ENCODE measurements around the gene APEH. TPM values are rescaled to one million over a fixed set of nuclear protein-coding genes. Genes with fewer than 3 reads are reported as not detected.

Gene APEH
- polyA plus RNA-seq (2012; ENCODE audit: insufficient read depth, insufficient read length): 191 TPM

DNA sequence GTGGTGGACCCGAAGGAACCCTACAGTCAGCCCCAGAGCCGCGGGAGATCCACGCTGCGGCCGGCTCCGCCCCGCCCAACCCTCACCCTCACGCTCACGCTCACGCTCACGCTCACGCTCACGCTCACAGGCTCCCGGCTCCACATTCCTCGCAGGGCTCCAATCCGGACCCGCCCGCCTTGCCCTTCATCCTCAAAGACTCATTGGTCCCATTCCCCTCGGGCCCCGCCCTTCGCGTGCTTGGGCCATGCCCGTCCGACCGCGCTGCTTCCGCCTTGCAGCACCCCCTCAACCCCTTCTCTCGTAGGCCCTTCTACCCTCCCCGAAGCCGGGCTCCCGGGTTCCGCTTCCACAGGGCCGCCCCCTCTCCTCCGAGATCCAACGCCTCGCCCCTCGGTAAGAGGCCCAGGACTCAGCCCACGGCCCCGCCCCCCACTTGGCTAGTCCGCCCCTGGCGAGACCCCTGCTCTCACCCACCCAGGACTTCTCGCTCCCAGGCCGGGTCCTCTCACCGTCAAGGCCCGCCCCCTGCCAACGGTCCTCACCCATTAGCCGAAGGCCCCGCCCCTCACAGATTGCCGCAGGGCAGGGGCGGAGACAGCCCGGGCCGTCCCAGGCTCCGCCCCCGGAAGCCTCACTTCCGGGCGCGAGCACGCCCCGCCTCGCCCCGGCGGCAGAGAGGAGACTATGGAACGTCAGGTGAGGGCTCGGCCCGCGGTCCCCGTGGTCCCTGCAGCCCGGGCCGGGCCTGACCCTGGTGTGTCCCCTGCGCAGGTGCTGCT lies at the start of gene APEH:
APEH (plus strand) TSS at position 637 of the 782 bp plus-strand sequence; CDS start at position 688, 51 bp downstream.
- H3K4me3 ChIP-seq (ENCODE audit: low read length): peak within 1 kb of the TSS; percentile 92
- DNase-seq (ENCODE audit: low read depth, low spot score): peak; percentile 98

- no peak for DNase-seq (ENCODE audit: low read depth, low spot score)
- H3K4me3 ChIP-seq (ENCODE audit: low read length): no peak overlapping the region
Observed at GRCh38 chr3:49625071-49625470, 49.1 kb upstream of the APEH start.

DNA sequence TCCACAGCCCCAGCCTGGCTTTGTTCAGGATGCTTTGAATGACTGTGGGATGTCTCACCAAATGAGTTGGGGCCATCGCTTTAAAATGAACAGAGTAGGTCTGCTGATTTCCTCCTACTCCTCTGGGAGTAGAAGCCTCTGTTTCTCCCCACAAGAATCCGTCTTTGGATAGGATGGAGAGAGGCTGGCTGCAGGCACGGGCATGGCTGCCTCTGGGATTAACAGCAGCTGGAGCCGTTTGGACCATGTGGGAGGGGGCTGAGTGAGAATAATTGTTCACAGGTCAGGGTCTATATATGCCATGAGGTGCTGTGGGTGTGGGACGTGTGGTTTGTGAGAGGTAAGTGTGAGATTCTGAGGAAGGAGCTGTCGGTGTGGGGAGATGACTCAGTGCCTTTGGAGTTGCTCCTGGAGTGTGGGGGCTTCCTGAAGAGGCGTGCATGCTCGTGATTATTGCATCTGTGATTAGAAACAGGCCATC lies 48.0 kb upstream of the APEH start:
- no peak overlapping the region for H3K4me3 ChIP-seq (ENCODE audit: low read length)
- DNase-seq (ENCODE audit: low read depth, low spot score): no peak

DNA sequence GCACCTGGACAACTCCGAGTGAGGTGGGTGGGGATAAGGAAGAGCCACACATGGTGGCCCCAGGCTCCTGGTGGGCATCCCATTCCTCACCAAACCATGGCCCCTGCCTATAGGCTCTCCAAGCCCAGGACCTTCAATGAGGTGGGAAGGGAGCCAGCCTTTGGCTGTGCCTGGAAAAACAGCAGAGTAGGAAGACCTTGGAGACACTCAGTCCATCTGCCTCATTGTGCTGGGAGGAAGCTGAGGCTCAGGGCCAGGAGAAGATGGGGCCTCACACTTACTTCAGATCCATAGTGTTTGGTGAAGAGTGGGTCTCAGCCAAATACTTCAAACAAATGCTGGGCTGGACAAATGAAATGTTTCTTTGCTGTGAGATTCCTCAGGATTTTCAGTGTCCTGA lies 47.4 kb upstream of the APEH start:
- no peak overlapping the region for H3K4me3 ChIP-seq (ENCODE audit: low read length)
- no peak for DNase-seq (ENCODE audit: low read depth, low spot score)

GRCh38 chr3:49627634-49628033 lies 46.5 kb upstream of the APEH start:
- H3K4me3 ChIP-seq (ENCODE audit: low read length): no peak overlapping the region
- no peak for DNase-seq (ENCODE audit: low read depth, low spot score)

GRCh38 chr3:49628249-49628648 lies 45.9 kb upstream of the APEH start:
- DNase-seq (ENCODE audit: low read depth, low spot score): no peak
- H3K4me3 ChIP-seq (ENCODE audit: low read length): no peak overlapping the region

GRCh38 chr3:49629451-49629850 lies 44.7 kb upstream of the APEH start:
- no peak overlapping the region for H3K4me3 ChIP-seq (ENCODE audit: low read length)
- no peak for DNase-seq (ENCODE audit: low read depth, low spot score)

DNA sequence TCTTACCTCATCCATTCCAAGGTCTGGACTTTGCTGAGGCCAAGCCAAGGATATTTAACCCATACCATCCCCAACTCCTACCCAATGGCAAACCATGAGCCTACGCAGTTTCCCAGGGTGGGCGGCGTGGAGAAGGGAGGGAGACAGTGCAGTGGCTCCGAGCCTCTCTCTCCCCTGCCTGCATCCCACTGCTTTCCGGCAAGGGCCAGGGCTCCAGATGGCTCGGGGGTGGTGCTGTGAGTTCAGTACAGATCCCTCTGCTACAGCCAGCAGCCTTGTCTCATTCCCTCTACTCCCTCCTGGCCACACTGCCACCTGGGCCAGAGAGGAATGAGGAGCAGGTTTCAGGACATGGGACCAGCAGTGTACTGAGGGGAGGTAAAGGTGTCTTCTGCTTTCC lies 44.3 kb upstream of the APEH start:
- no peak overlapping the region for H3K4me3 ChIP-seq (ENCODE audit: low read length)
- DNase-seq (ENCODE audit: low read depth, low spot score): no peak

DNA sequence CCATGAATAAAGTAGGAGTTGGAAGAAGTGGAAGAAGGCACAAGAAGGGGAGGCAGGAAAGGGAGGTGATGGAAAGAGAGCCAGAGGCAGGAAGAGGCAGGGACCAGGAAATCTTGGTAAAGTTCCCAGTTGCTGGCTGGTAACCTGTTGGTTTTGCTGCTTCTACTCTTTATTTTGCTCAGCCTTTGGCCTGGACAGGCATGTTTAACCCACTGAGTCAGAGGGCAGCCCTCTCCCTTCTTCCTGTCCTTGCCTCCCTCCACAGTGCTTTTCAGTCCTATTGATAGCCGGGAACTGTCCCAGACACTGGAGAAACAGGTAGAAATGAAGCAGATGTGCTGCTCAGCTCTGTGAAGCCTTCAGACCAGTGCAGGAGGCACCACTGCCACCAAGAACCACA lies 43.4 kb upstream of the APEH start:
- DNase-seq (ENCODE audit: low read depth, low spot score): no peak
- H3K4me3 ChIP-seq (ENCODE audit: low read length): no peak overlapping the region

- no peak overlapping the region for H3K4me3 ChIP-seq (ENCODE audit: low read length)
- DNase-seq (ENCODE audit: low read depth, low spot score): no peak
Observed at GRCh38 chr3:49634736-49635135, 39.4 kb upstream of the APEH start.

DNA sequence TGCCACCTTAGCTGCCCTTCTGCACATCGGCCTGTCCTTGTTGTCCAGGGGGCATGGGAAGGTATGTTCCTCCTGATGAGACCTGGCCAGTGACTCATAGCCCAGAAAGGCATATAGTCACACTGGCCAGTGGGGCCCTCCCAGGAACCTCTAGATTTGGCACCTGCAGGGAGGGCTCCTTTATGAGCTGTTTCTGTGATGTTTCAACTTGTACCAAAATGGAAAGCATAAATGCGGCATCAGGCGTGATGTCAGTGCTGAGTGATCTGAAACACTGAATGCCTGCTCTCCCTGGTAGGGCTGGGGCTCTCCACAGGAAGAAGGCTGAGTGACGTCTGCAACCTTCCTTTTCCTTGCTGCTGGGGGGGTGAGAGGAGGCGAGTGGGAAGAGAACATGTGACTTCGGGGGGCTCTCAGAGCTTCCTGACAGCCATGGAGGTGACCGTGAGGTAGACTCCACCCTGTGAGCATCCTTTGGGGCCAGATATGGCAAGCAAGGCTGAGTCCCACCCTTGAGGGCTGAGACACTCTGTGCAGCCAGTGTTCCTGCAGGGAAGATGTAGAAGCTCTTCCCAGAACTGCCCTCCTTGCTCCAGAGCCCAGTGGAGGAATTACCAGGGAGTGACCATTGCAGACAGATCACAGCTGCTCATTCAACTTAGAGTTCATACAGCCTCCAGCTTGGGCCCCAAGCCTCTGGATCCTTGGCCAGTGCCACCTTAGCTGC lies 37.1 kb upstream of the APEH start:
- no peak for DNase-seq (ENCODE audit: low read depth, low spot score)
- no peak overlapping the region for H3K4me3 ChIP-seq (ENCODE audit: low read length)

- no peak for DNase-seq (ENCODE audit: low read depth, low spot score)
- H3K4me3 ChIP-seq (ENCODE audit: low read length): no peak overlapping the region
Observed at GRCh38 chr3:49638445-49638844, 35.7 kb upstream of the APEH start.

- no peak for DNase-seq (ENCODE audit: low read depth, low spot score)
- H3K4me3 ChIP-seq (ENCODE audit: low read length): no peak overlapping the region
Observed at GRCh38 chr3:49639551-49639950, 34.6 kb upstream of the APEH start.

GRCh38 chr3:49641292-49641691 lies 32.9 kb upstream of the APEH start:
- no peak overlapping the region for H3K4me3 ChIP-seq (ENCODE audit: low read length)
- no peak for DNase-seq (ENCODE audit: low read depth, low spot score)

DNA sequence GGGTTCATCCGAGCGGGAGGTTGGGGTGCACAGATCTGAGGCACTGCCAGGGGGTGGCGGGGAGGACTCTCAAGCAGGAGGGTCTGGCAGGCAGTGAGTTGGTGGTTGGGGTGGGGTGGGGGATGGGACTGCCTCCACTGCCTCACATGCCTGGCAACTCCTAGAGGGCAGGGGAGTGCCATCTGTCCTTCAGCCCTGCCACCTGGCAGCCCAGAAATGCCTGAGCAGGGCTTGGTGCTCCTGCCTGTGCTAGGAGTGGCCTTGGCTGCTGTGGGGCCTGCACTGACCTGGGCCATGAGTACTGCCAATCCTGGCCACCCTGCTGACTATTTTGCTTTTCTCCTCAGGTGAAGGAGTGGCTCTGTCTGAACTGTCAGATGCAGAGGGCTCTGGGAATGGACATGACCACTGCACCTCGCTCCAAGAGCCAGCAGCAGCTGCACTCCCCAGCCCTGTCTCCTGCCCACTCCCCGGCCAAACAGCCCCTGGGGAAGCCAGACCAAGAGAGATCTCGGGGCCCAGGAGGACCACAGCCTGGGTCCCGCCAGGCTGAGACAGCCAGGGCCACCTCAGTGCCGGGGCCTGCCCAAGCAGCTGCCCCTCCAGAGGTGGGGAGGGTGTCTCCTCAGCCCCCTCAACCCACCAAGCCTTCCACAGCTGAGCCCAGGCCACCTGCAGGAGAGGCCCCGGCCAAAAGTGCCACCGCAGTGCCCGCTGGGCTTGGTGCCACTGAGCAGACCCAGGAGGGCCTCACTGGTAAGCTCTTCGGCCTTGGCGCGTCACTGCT lies 32.0 kb upstream of the APEH start:
- no peak overlapping the region for H3K4me3 ChIP-seq (ENCODE audit: low read length)
- DNase-seq (ENCODE audit: low read depth, low spot score): no peak

DNA sequence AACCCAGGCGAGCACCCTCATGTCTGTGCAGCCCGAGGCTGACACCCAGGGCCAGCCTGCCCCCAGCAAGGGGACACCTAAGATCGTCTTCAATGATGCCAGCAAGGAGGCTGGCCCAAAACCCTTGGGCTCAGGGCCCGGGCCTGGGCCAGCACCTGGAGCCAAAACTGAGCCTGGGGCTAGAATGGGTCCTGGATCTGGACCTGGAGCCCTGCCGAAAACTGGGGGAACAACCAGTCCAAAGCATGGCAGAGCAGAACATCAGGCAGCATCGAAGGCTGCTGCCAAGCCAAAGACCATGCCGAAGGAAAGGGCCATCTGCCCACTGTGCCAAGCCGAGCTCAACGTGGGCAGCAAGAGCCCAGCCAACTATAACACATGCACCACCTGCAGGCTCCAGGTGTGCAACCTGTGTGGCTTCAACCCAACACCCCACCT lies 31.4 kb upstream of the APEH start:
- DNase-seq (ENCODE audit: low read depth, low spot score): no peak
- no peak overlapping the region for H3K4me3 ChIP-seq (ENCODE audit: low read length)

GRCh38 chr3:49644684-49645083 lies 29.5 kb upstream of the APEH start:
- no peak overlapping the region for H3K4me3 ChIP-seq (ENCODE audit: low read length)
- DNase-seq (ENCODE audit: low read depth, low spot score): no peak

DNA sequence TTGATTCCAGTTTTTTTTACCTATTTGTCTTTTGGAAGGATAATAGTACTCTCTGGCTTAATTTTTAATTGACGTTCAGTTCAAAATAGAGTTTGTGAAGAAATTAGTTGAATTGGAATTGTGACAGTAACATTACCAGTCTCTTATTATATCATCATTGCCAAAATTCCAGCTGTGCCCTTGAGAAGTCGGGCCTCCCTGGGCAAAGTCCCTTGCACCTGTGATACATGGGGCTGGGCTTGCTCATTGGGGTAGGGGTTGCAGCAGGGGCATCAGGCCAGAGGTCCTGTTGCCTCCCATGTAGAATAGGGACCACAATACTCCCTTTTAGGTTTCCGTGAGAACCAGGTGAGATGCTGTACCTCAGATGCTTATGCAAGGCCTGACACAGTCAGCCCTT lies 27.9 kb upstream of the APEH start:
- H3K4me3 ChIP-seq (ENCODE audit: low read length): no peak overlapping the region
- no peak for DNase-seq (ENCODE audit: low read depth, low spot score)

DNA sequence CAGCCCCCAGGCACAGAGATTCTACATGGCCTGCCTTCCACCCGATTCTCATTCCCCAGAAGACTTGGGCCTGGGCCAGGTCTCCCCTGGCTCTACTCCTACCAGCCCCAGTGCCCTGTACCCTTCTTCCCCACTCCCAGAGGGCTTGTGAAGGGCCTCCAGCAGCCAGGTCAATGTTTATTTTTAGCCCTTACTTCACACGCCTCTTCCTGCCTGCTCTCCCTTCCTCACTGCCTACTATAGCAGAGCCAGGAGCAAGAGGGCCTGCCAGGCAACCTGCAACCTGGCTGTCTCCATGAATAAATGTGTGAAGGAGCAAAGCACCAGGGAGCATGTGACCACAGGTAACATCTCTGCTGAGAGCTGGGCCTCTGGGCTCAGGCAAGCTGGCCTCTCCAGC lies 26.4 kb upstream of the APEH start:
- DNase-seq (ENCODE audit: low read depth, low spot score): no peak
- no peak overlapping the region for H3K4me3 ChIP-seq (ENCODE audit: low read length)

Measured in Jurkat, Clone E6-1 (cell line).